DMS53 treated with DMSO at 0.1 percent for 48 hours (cell line): ENCODE measurements around the gene EIF6.

Source experiments
- DNase-seq: peaks from one replicate; lab custom pipeline; 2025; ENCODE audit not compliant: unreplicated experiment; lab: John Stamatoyannopoulos, UW

The EIF6 gene

DNA sequence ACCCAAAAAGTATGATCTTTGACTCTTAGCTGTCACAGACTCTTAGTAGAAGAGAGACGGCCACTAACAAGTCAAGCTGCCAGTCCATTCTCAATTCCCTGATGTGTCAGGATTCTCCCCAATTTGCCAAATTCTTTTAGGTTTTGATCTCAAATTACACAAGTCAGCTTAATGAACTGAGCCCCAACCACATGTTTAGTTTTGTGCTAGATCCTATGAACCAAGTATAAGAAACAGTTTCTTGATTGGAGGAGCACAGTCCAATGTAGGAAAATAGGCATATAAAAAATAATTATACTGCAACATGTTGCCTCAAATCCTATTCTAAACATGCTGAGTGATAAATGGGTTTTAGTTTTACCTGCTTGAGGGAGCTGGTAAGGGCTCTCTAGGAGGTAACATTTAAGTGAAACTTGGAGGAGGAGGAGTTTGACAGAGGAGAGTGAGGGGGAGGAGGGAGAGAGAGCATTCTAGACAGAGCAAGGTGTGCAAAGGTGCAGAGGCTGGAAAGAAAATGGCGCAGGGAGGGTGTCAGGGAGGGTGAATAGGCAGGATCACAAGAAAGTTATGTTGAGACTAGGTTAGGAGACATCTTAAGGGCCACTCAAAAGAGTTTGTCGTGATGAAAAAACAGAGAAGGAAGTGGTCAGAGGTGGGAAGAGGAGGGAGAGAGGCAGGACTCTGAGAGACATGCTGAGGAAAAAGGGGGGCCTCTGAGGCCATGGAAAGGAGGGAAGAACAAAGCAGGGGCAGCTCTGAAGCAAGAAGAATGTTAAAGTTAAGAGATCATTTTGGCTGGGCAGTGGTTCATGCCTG lies 30.5 kb upstream of the EIF6 start:
- no peak for DNase-seq

GRCh38 chr20:35312318-35312717 lies 27.7 kb upstream of the EIF6 start:
- DNase-seq = peak; percentile 3

DNA sequence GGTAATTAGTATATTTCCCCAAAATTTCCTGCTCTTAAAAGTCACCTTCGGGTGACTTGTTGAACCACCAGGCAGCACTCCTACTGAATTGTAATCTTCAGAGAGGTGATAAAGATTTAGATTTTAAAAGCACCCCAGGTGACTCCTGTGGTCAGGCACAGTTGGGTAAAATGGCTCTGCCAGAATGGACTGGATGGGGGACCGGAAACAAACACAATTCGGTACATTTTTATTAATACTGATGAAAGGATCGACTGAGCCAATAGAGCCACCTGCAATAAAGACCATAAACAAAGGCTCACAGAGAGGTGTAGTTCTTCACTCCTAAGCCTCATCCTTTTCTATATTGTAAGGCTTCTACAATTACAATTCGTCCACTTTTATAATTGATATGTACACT lies 27.2 kb upstream of the EIF6 start:
- DNase-seq = no peak

GRCh38 chr20:35311409-35311808 lies 26.8 kb upstream of the EIF6 start:
- peak; percentile 14 for DNase-seq

DNA sequence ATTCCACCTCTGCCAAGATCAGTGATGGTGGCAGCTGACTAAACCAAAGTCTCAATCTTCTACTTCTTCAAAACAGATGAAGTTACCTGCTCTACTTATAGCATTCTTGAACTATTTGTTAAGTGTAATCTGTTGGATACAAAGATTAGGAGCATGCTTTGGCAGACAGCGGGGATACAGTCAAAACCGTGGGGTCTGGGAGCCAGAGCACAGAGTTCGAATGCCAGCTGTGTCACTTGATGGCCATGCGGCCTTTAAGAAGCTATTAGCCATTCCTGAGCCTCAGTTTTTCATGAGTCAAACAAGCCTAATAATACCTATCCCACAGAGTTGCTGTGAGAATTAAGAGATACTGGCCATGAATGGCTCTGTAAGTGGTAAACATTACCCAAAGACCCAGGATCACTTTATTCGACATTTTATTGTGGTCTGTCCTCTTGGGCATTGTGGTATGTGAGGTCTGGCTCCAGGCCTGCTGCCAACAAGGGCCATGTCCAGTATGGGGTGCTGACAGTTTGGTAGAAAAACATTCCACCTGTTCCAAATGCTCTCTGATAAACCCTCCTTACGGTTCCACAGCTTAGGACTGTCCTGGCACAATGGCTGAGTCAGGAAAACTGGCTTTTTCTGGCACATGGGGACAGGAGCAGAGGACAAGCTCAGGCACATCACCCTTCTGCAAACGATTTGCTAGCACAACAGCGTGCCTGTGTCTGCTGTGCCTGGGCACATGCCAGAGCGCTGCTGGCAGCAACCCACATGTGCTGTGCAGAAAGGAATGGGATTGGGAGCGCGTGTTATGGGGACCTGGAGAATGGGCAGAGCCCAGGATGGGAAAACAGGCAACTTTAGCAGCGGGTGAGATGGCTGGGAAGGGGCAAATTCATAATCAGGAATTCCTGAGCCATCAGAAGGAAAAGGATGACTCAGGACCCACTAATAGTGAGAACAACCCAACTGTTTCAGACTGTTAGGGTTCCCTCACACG lies 23.4 kb upstream of the EIF6 start:
- DNase-seq = no peak

DNA sequence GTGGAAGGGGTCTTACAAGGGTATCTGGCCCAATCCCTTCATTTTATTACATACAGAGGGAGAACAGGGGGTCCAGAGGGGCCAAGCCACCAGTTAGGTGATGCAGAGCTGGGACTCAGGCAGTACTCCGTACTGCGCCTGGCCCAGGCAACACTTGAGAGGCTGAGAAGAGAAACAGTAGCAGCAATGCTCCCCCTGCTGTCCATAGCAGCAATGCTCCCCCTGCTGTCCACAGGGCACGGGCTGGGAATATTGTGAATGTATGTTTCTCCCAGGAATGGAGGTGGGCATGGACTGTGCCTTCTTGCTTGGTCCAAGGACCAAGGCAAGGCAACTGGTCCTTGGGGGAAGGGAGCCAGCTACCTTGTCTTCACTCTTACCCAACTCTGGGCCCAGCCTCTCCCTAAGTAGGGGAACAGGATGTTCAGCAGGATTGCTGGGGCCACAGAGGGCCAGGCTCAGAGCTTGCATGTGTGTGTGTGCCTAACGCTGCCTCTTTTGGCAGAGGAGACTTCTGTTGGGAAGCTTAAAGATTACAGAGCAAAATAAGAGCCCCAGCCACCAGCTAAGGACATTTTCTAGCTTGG lies 22.5 kb upstream of the EIF6 start:
- peak; percentile 60 for DNase-seq

DNA sequence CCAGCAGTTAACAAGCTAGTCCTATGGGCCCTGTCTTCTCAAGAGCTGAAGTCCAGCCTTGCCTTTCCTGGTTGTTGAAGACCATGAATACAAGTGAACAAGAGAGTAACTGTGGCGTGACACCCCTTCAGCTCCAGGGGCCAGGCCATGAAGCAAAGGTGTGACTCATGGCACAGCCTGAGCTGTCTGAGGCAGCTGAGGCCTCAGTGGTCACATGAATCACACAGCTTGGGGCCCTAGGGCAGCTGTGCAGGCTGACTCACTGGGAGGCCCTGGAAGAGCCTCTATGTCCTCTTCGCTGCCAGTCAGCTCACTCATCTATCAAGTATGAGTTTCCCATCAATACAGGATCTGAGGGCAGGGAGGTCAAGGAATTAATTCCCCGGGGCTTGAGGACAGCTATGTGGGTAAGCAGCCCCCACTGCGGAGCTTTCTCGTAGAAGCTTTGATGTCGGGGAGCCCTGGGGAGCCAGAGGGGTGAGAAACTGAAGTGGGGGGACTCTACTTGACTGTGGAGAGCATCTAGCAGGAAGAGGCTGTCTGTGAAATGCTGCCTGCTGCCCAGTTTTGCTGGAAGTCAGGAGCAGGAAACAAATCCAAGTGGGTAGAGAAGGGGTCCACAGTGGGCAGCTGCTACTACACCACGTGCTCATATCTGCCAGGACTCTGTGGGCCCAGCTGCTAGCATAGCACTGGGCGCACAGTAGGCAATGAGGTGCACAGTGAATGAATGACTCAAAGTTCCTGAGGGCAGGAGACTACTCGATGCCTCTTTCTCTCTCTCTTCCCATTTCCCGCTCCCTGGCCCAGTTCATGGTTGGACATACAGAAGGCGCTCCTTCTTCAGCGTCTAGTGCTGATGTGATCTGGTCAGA lies 21.3 kb upstream of the EIF6 start:
- DNase-seq = peak; percentile 90

DNA sequence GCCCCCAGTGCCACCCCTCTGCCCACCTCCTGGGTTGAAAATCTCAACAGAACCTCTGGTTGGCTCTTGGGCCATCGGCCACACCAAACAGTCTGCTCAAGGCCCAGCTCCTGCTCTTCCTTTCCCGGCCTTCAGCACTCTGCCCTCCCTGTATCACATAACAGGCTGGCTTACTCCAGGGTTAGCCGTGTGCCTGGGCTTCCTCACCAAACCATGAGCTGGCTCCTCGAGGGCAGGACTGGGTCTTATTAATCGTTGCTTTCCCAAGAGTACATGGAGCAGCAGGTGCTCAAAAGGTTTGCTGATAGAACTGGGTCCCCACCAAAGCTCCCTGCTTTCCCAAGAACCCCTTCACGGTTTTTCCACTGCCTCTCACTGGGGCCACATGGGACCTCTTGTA lies 20.4 kb upstream of the EIF6 start:
- DNase-seq = no peak

GRCh38 chr20:35303735-35304491 lies 19.3 kb upstream of the EIF6 start:
- DNase-seq = peak; percentile 89

- no peak for DNase-seq
Observed at GRCh38 chr20:35303382-35303734, 18.8 kb upstream of the EIF6 start.

- no peak for DNase-seq
Observed at GRCh38 chr20:35302421-35303335, 18.1 kb upstream of the EIF6 start.

- no peak for DNase-seq
Observed at GRCh38 chr20:35301426-35301825, 16.9 kb upstream of the EIF6 start.

DNA sequence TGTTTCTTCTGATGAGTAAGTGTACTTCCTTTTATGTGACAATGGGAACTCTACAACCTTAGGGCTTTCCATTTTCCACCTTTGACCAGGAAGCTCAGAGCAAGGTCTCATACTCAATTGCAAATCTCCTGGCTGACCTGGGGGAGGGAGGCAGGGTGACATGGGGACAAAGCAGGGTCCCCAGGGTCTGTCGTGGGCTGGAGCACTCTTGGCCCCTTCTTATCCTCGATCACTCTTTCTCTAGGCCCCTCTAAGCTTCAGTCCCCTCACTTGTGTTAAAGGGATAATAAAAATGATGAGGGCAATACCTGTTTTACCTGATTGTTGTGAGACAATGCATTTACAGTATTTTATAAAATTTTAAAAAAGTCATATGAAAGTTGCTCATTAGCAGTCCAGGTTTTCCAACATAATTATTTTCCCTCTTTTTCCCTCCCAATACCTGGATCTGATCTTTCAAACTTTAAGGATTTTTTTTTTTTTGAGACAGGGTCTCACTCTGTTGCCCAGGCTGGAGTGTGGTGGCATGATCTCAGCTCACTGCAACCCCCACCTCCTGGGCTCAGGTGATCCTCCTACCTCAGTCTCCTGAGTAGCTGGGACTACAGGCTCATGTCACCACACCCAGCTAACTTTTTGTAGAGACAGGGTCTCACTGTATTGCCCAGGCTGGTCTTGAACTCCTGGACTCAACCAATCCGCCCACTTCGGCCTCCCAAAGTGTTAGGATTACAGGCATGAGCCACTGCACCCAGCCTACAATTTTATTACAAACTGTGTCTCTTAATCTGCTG lies 16.1 kb upstream of the EIF6 start:
- DNase-seq = no peak

DNA sequence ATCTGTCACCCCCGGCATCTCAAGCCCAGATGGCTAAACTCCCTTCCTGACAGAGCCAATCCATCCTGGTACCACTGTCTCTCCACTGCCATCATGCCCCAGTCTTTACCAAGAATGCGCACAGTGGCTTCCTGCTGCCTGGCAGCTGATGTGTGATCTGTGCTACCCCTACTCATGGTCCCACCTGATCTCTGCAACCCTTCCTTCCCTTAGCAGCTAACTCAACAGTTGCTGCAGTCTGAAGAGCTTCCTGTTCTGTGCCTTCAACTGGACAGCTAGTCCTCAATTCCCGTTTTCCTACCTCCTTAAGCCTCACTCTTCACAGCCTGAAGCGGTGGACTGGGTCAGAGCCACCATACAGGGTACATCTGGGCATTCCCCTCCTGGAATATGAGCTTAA lies 15.2 kb upstream of the EIF6 start:
- DNase-seq = no peak

DNA sequence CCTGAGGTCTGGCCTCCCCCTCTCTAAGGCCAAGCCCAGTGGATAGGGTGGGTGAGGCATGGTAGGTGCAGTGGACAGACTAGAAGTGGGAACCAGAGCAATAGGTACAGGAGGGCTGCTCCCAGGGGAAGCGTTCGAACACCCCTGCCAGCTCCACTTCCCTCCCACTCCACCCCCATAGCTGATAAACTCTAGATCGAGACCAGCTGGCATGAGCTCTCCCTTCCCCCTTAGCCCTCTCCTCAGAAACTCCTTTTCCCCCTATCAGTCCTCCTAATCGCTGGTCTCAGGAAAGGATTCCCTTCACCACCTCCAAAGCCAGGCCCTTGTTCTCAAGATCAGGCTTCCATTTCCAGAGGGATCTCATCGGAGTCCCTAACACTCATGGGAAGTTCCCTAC lies 13.7 kb upstream of the EIF6 start:
- no peak for DNase-seq

- no peak for DNase-seq
Observed at GRCh38 chr20:35297740-35298139, 13.2 kb upstream of the EIF6 start.

GRCh38 chr20:35297155-35297554 lies 12.6 kb upstream of the EIF6 start:
- no peak for DNase-seq

DNA sequence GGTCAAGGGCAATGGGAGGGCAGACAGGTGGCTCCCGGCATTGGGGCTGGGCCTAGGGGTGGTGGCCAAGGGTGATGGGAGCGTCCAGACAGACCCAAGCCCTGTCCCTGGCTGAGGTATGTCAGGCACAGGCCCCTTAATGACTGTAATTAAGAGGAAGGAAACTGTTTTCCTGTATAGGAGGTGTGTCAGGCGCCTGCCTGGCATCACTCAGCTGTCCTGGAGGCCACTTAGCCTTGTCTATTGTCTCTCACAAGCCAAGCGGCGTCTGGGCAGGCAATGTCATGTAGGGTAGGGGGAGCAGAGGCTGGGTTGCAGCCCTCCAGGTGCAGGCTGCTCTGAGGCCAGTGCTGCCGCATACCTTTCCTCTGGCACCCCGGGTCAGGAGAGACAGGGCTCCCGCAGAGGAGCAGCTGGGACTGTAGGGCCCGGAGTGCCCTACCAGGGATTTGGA lies 11.6 kb upstream of the EIF6 start:
- no peak for DNase-seq
